ENCODE measurements around the gene ABCA13. TPM values are rescaled to one million over a fixed set of nuclear protein-coding genes. Genes with fewer than 3 reads are reported as not detected.
A peak's percentile ranks its signal among the peaks of the same experiment; 100 is the strongest.

The ABCA13 gene
- total and polyA plus RNA-seq, 2 of the 4 experiments (the other 2 are of a cell fraction), result under 0.01 to 0.07 TPM

GRCh38 chr7:48154792-48155413, 16.4 kb upstream of the ABCA13 start:
- Histone ChIP-seq H3K9ac (ENCODE audit: low read depth, low read length) (no peak overlapping the region), H2BK15ac (ENCODE audit: low read depth, low read length) (no peak overlapping the region), H3K27ac (ENCODE audit: insufficient read depth, low read length) (no peak overlapping the region), H3K4me2 (ENCODE audit: low read depth, low read length) (no peak overlapping the region), H4K91ac (ENCODE audit: insufficient read depth, low read depth, low read length) (no peak overlapping the region), H3K36me3 (ENCODE audit: control insufficient read depth, insufficient read depth, low read length) (no peaks in the 10 kb centered on the region), H2BK5ac (ENCODE audit: low read depth, low read length, poor library complexity, severe bottlenecking) (no peak overlapping the region), H4K8ac (ENCODE audit: low read depth in 2 of 2, low read length in 2 of 2) (peak overlapping the region in 1 of 2 experiments; percentile 23; a peak in 1 of 4 replicates), H3K18ac (ENCODE audit: low read depth, low read length) (no peak overlapping the region), H4K20me1 (ENCODE audit: insufficient read depth, low read length) (no peaks in the 10 kb centered on the region), H4K5ac (ENCODE audit: low read depth, low read length) (no peak overlapping the region), H3K79me1 (ENCODE audit: low read depth in 1 of 2, low read length in 2 of 2) (no peaks in the 10 kb centered on the region), H2AFZ (replicated peaks; ENCODE audit: low read length, poor library complexity) (no peak overlapping the region), H3K23ac (ENCODE audit: low read depth, low read length) (no peak overlapping the region), H3K4me3 (ENCODE audit: insufficient read depth, low read depth, low read length) (no peak overlapping the region), H3K27me3 (ENCODE audit: control insufficient read depth, insufficient read depth, low read length) (peaks cover 8% of the 10 kb centered on the region), H3K56ac (ENCODE audit: extremely low read depth, insufficient read depth, low read length) (no peak overlapping the region), H3K4ac (ENCODE audit: low read depth, low read length) (no peak overlapping the region), H2AK9ac (replicated peaks; ENCODE audit: low read depth, low read length, poor library complexity) (no peak overlapping the region), H2AK5ac (ENCODE audit: low read depth, low read length) (no peak overlapping the region), H3K9me1 (ENCODE audit: insufficient read depth, low read length) (peaks cover 4% of the 10 kb centered on the region), H3K14ac (replicated peaks; ENCODE audit: low read depth, low read length) (no peak overlapping the region), H2BK120ac (ENCODE audit: low read depth, low read length) (peak overlapping the region; percentile 44; the same call in 1 of the 2 replicates), H2BK20ac (ENCODE audit: low read depth, low read length) (0 out of 2 replicates have a peak overlapping the region, but pooled peaks have one; percentile 32), H3K4me1 (ENCODE audit: control insufficient read depth, insufficient read depth, low read length) (peaks cover 3% of the 10 kb centered on the region; the same call in 1 of the 2 replicates), H3K9me3 (ENCODE audit: control insufficient read depth, insufficient read depth, low read length) (no peaks in the 10 kb centered on the region)
- intact Hi-C loops (cut with micrococcal nuclease), result loop anchor here (1.0 kb wide), 2 partner anchors 164 to 210 kb away; no protein-coding TSS in a partner anchor
- DNase-seq (peak; percentile 57), ATAC-seq (ENCODE audit: low read depth) (peak; percentile 93)
- ChIA-PET CTCF (interaction anchor here (0.7 to 1.9 kb wide), 13 partner anchors 10 to 340 kb away, joined by 3 to 12 read pairs (median 4); no protein-coding TSS in a partner anchor), POLR2A (ENCODE audit: unreplicated experiment) (no interaction called here)
- dilution Hi-C loops (cut with HindIII; ENCODE audit: low sequenced_read_pairs, unreplicated experiment), result no loop called here
- in situ Hi-C loops (cut with MboI; ENCODE audit: low sequenced_read_pairs), result no loop called here
- no TSS peak for BruUV-seq (replicated peaks)
- WGBS, 2 experiments (ENCODE audit: extremely low coverage in 2 of 2, insufficient read length in 1 of 2), result 29% methylated on average over 1 of the region's 8 CpGs; no CpG with 5 or more reads in 1 of the 2 experiments
- TF ChIP-seq FOS (IDR thresholded peaks at IDR 0.05; ENCODE audit: low read depth, low read length), result no peak
- TF ChIP-seq ELK1 (IDR thresholded peaks at IDR 0.05; ENCODE audit: borderline replicate concordance, low read depth, low read length), result no peak
- TF ChIP-seq CHD1 (IDR thresholded peaks at IDR 0.05; ENCODE audit: low read depth, low read length), result no peak
- no peak for TF ChIP-seq RFX5 (IDR thresholded peaks at IDR 0.05; ENCODE audit: low read depth, low read length)
- TF ChIP-seq SMC3 (IDR thresholded peaks at IDR 0.05; ENCODE audit: low read depth, low read length), result peak; percentile 55
- TF ChIP-seq NFE2L2 (IDR thresholded peaks at IDR 0.05; ENCODE audit: low read depth, low read length), result no peak
- TF ChIP-seq RCOR1 (IDR thresholded peaks at IDR 0.05; ENCODE audit: insufficient replicate concordance, low read length), result no peak
- no peak for TF ChIP-seq MAFK (IDR thresholded peaks at IDR 0.05; ENCODE audit: low read depth, low read length)
- peak; percentile 83 for TF ChIP-seq RAD21 (IDR thresholded peaks at IDR 0.05; ENCODE audit: low read length)
- no peak for TF ChIP-seq MAZ (IDR thresholded peaks at IDR 0.05; ENCODE audit: borderline replicate concordance, low read depth, low read length)
- no peak for TF ChIP-seq MXI1 (IDR thresholded peaks at IDR 0.05; ENCODE audit: borderline replicate concordance, low read depth, low read length)
- TF ChIP-seq, protein P1, sequence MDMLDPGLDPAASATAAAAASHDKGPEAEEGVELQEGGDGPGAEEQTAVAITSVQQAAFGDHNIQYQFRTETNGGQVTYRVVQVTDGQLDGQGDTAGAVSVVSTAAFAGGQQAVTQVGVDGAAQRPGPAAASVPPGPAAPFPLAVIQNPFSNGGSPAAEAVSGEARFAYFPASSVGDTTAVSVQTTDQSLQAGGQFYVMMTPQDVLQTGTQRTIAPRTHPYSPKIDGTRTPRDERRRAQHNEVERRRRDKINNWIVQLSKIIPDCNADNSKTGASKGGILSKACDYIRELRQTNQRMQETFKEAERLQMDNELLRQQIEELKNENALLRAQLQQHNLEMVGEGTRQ (IDR thresholded peaks at IDR 0.05; ENCODE audit: low read depth, low read length), result no peak
- TF ChIP-seq POLR2A (IDR thresholded peaks at IDR 0.05; ENCODE audit: low read depth, low read length), result no peak
- TF ChIP-seq, protein P2, sequence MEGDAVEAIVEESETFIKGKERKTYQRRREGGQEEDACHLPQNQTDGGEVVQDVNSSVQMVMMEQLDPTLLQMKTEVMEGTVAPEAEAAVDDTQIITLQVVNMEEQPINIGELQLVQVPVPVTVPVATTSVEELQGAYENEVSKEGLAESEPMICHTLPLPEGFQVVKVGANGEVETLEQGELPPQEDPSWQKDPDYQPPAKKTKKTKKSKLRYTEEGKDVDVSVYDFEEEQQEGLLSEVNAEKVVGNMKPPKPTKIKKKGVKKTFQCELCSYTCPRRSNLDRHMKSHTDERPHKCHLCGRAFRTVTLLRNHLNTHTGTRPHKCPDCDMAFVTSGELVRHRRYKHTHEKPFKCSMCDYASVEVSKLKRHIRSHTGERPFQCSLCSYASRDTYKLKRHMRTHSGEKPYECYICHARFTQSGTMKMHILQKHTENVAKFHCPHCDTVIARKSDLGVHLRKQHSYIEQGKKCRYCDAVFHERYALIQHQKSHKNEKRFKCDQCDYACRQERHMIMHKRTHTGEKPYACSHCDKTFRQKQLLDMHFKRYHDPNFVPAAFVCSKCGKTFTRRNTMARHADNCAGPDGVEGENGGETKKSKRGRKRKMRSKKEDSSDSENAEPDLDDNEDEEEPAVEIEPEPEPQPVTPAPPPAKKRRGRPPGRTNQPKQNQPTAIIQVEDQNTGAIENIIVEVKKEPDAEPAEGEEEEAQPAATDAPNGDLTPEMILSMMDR (conservative IDR thresholded peaks at IDR 0.05; ENCODE audit: low read depth, low read length), result peak; percentile 78
- no peak for TF ChIP-seq CEBPB (IDR thresholded peaks at IDR 0.05; ENCODE audit: low read depth, low read length)
